Stomach (tissue), 9 donors: Measurements from ENCODE around the gene PRRC1. TPM values are rescaled to one million over a fixed set of nuclear protein-coding genes. Genes with fewer than 3 reads are reported as not detected.
A peak's percentile ranks its signal among the peaks of the same experiment; 100 is the strongest.

Experiments
- DNase-seq, 2 donors: peaks; one replicate each; pipeline versions ENCODE4 v3.0.0 to v3.0.0-alpha.2; 2013 to 2019
- H3K27ac ChIP-seq, 5 donors: fragments of 200-600 bp in 4 of 5; sonication (generic) in 4 of 5; one replicate each; pipeline ENCODE4 v1.5.1; 2013 to 2019; ENCODE audit warnings: mild to moderate bottlenecking in 1 of 5, moderate library complexity in 1 of 5
- H3K27me3 ChIP-seq, 3 donors: fragments of 200-600 bp; sonication (generic); one replicate each; pipeline ENCODE4 v1.5.1; 2017 to 2019; ENCODE audit warnings: mixed run types in 1 of 3
- H3K36me3 ChIP-seq, 4 donors: fragments of 200-600 bp; sonication (generic); 1 replicate in 3 of 4; 2 replicates in 1 of 4; pipeline ENCODE4 v1.5.1; 2016 to 2019
- H3K4me1 ChIP-seq, 4 donors: fragments of 200-600 bp; sonication (generic); one replicate each; pipeline ENCODE4 v1.5.1; 2016 to 2019
- H3K4me3 ChIP-seq, 4 donors: fragments of 200-600 bp; sonication (generic) in 3 of 4; one replicate each; pipeline ENCODE4 v1.5.1; 2016 to 2019; ENCODE audit warnings: mild to moderate bottlenecking in 1 of 4
- H3K9me3 ChIP-seq, 4 donors: fragments of 200-600 bp; sonication (generic); one replicate each; pipeline ENCODE4 v1.5.1; 2016 to 2019
- CTCF ChIP-seq, 7 experiments: fragments of 450-650 bp in 4 of 7; fragments of 200-600 bp in 3 of 7; sonication (generic) in 3 of 7; IDR thresholded peaks; one replicate each; pipeline ENCODE4 v1.5.1; 2016 to 2019; ENCODE audit warnings: antibody characterized with exemption in 7 of 7, control low read depth in 2 of 7, mild to moderate bottlenecking in 1 of 7
- EP300 ChIP-seq: sonication (generic); formaldehyde crosslinking; IDR thresholded peaks from one replicate; pipeline ENCODE4 v1.6.1; 2017; ENCODE audit warnings: antibody characterized with exemption
- POLR2A ChIP-seq, 4 donors: fragments of 450-650 bp; IDR thresholded peaks; one replicate each; pipeline ENCODE4 v1.6.1; 2016; ENCODE audit warnings: antibody characterized with exemption in 4 of 4, control low read depth in 2 of 4, mild to moderate bottlenecking in 1 of 4, moderate library complexity in 1 of 4
- POLR2AphosphoS5 ChIP-seq, 3 donors: sonication (generic); formaldehyde crosslinking; IDR thresholded peaks; one replicate each; pipeline ENCODE4 v1.6.1; 2016; ENCODE audit warnings: antibody characterized with exemption in 3 of 3
- WGBS, 5 donors: extraction: QIAGEN DNeasy Blood & Tissue Kit in 3 of 5; methylation state at CpG; one replicate each; pipeline versions ENCODE4 v1.1.5 to v1.1.7; 2013 to 2018; 5-methylcytosine and 5-hydroxymethylcytosine counted together
- intact Hi-C: fragments of 100-400 bp; cut with DNase I; formaldehyde crosslinking; loops from one replicate; pipeline ENCODE4 v1.15.1; 2023; ENCODE audit warnings: low total_unique reads
- polyA plus RNA-seq, 3 donors: library from polyadenylated mRNA; stranded (reverse); fragments of 200-250 nt; gene quantifications; one replicate each; pipeline ENCODE4 v1.2.3, GENCODE V29; 2013
- total RNA-seq, 5 donors: library from RNA; depleted of rRNA; stranded (reverse); fragments of >200 nt; gene quantifications; one replicate each; pipeline versions ENCODE4 v1.1.0 to v1.2.3, GENCODE V29; 2014 to 2016
- donor health status: healthy with polysubstance abuse.
- donor health status: Bipolar disorder and iron deficiency.
- donor health status: healthy.

PRRC1 gene
- total and polyA plus RNA-seq, 8 donors, result 12.5 to 82.8 (median 30.5) TPM

DNA sequence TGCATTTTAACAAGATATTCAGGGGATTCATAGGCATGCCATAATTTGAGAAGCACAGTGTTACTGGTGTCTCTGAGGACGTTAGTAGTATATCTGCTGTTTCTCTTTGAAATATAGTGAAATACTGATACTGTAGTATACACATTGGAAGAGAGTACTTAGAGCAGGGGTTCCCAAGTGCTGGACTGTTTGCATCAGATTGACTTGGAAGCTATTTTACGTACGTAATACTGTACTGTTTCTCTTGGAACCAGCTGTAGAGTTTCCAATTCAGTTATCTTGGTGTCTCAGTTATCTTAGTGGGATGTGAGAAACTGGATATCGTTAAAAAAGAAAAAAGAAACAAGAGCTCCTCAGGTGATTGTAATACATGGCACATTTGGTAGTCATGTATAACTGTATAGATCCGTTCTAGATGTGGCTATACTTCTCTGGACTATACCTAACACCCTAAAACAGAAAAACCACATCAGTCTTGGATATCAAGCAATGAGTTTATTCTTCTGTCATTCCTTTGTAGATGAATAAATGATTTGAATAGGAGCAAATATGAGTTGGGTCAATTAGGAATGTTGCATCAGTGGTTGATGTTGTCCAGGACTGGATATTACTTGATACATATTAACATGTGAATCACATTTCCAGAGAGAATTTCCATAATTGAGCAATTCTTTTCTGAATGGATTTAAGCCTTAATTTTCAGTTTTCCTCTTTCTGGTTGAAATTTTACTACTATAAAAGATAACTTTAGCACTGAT is 33.4 kb downstream of the PRRC1 start:
- no peak for DNase-seq
- Histone ChIP-seq H3K4me1 (peaks cover 0 to 13% (median 0%) of the 10 kb centered on the region in 4 donors), H3K4me3 (no peak overlapping the region), H3K27ac (no peak overlapping the region), H3K36me3 (peaks cover 3 to 64% (median 55%) of the 10 kb centered on the region in 4 donors), H3K27me3 (no peaks in the 10 kb centered on the region), H3K9me3 (no peaks in the 10 kb centered on the region)
- WGBS, 5 donors, result 81 to 89% (median 87%) methylated on average over 5 of the region's 5 CpGs
- TF ChIP-seq CTCF (IDR thresholded peaks at IDR 0.05) (no peak), EP300 (no peak), POLR2A (IDR thresholded peaks at IDR 0.05) (no peak), POLR2AphosphoS5 (IDR thresholded peaks at IDR 0.05) (no peak)
- intact Hi-C loops, result no loop called here

GRCh38 chr5:127551410-127552041 is 34.1 kb downstream of the PRRC1 start:
- no peak for DNase-seq
- Histone ChIP-seq H3K4me3 (no peak overlapping the region), H3K9me3 (no peaks in the 10 kb centered on the region), H3K36me3 (peaks cover 3 to 64% (median 55%) of the 10 kb centered on the region in 4 donors), H3K27ac (no peak overlapping the region), H3K4me1 (peaks cover 0 to 9% (median 3%) of the 10 kb centered on the region in 4 donors), H3K27me3 (no peaks in the 10 kb centered on the region)
- TF ChIP-seq CTCF (IDR thresholded peaks at IDR 0.05) (no peak), POLR2A (IDR thresholded peaks at IDR 0.05) (no peak), EP300 (no peak), POLR2AphosphoS5 (IDR thresholded peaks at IDR 0.05) (no peak)
- intact Hi-C loops, result no loop called here
- 79 to 97% (median 89%) methylated on average over 9 of the region's 9 CpGs for WGBS, 5 donors

- intact Hi-C loops, result no loop called here
- Histone ChIP-seq H3K4me1 (peaks cover 0 to 11% (median 4%) of the 10 kb centered on the region in 4 donors), H3K36me3 (peaks cover 3 to 45% (median 43%) of the 10 kb centered on the region in 4 donors), H3K27me3 (no peaks in the 10 kb centered on the region), H3K27ac (no peak overlapping the region), H3K9me3 (no peaks in the 10 kb centered on the region), H3K4me3 (no peak overlapping the region)
- no peak for DNase-seq
- no peak for TF ChIP-seq POLR2AphosphoS5 (IDR thresholded peaks at IDR 0.05)
- TF ChIP-seq POLR2A (IDR thresholded peaks at IDR 0.05), result no peak
- TF ChIP-seq CTCF (IDR thresholded peaks at IDR 0.05), result no peak
- no peak for TF ChIP-seq EP300
- WGBS, 5 donors, result 14 to 20% (median 17%) methylated on average over 1 of the region's 1 CpG
Observed at GRCh38 chr5:127555826-127556225, 38.4 kb downstream of the PRRC1 start.

GRCh38 chr5:127556609-127557334 is 39.3 kb downstream of the PRRC1 start:
- 47 to 60% (median 53%) methylated on average over 3 of the region's 3 CpGs for WGBS, 5 donors
- intact Hi-C loops, result no loop called here
- Histone ChIP-seq H3K4me3 (no peak overlapping the region), H3K36me3 (peaks cover 3 to 41% (median 34%) of the 10 kb centered on the region in 4 donors), H3K27ac (no peak overlapping the region), H3K9me3 (no peaks in the 10 kb centered on the region), H3K27me3 (no peaks in the 10 kb centered on the region), H3K4me1 (peaks cover 0 to 12% (median 4%) of the 10 kb centered on the region in 4 donors)
- TF ChIP-seq POLR2A (IDR thresholded peaks at IDR 0.05), result no peak
- no peak for TF ChIP-seq EP300
- no peak for TF ChIP-seq CTCF (IDR thresholded peaks at IDR 0.05)
- TF ChIP-seq POLR2AphosphoS5 (IDR thresholded peaks at IDR 0.05), result no peak
- peak in 1 of 2 donors; percentile 43 for DNase-seq
